Tibial nerve (tissue), 4 donors: ENCODE data around the gene MTHFR. TPM values are rescaled to one million over a fixed set of nuclear protein-coding genes. Genes with fewer than 3 reads are reported as not detected.

Experiments used
- DNase-seq, 2 donors: peaks; one replicate each; pipeline ENCODE4 v3.0.0-alpha.2; 2019; ENCODE audit warnings: low spot score in 2 of 2
- H3K27ac ChIP-seq, 4 donors: fragments of 200-600 bp; sonication (generic) in 3 of 4; one replicate each; pipeline ENCODE4 v1.5.1; 2017 to 2019; ENCODE audit warnings: mild to moderate bottlenecking in 1 of 4
- H3K27me3 ChIP-seq, 2 donors: fragments of 200-600 bp; sonication (generic) in 1 of 2; one replicate each; pipeline versions ENCODE4 v1.5.1 to v1.6.0; 2017 to 2019
- H3K36me3 ChIP-seq, 3 donors: fragments of 200-600 bp; sonication (generic); one replicate each; pipeline ENCODE4 v1.5.1; 2018 to 2019
- H3K4me1 ChIP-seq, 4 donors: fragments of 200-600 bp; sonication (generic) in 3 of 4; one replicate each; pipeline ENCODE4 v1.5.1; 2017 to 2019
- H3K4me3 ChIP-seq, 4 donors: fragments of 200-600 bp; sonication (generic) in 3 of 4; one replicate each; pipeline ENCODE4 v1.5.1; 2017 to 2019; ENCODE audit warnings: mild to moderate bottlenecking in 1 of 4, moderate library complexity in 1 of 4
- H3K9me3 ChIP-seq, 4 donors: fragments of 200-600 bp; sonication (generic) in 3 of 4; one replicate each; pipeline ENCODE4 v1.5.1; 2017 to 2019
- CTCF ChIP-seq, 5 experiments: fragments of 200-600 bp in 3 of 5; fragments of 450-650 bp in 2 of 5; sonication (generic) in 3 of 5; IDR thresholded peaks; one replicate each; pipeline ENCODE4 v1.5.1; 2016 to 2019; ENCODE audit warnings: antibody characterized with exemption in 5 of 5, mild to moderate bottlenecking in 3 of 5, moderate library complexity in 2 of 5
- EP300 ChIP-seq, 2 donors: sonication (generic); formaldehyde crosslinking; IDR thresholded peaks; one replicate each; pipeline ENCODE4 v1.6.1; 2017; ENCODE audit warnings: antibody characterized with exemption in 2 of 2, mild to moderate bottlenecking in 1 of 2
- POLR2A ChIP-seq, 2 donors: fragments of 450-650 bp; IDR thresholded peaks; one replicate each; pipeline ENCODE4 v1.6.1; 2017; ENCODE audit warnings: antibody characterized with exemption in 2 of 2, mild to moderate bottlenecking in 2 of 2, moderate library complexity in 2 of 2
- WGBS, 2 donors: methylation state at CpG; one replicate each; pipeline ENCODE4 v1.1.5; 2018; 5-methylcytosine and 5-hydroxymethylcytosine counted together
- total RNA-seq, 4 donors: library from RNA; depleted of rRNA; stranded (reverse); fragments of >200 nt; gene quantifications; one replicate each; pipeline ENCODE4 v1.1.0, GENCODE V29; 2016

The MTHFR gene
- total RNA-seq, 4 donors from 2014 or later: 61.2 to 93.9 (median 69.9) TPM

GRCh38 chr1:11761285-11761684 is 44.5 kb downstream of the MTHFR start:
- Histone ChIP-seq H3K4me3 (no peak overlapping the region), H3K4me1 (peaks cover 0 to 9% (median 0%) of the 10 kb centered on the region in 4 donors), H3K9me3 (no peaks in the 10 kb centered on the region), H3K27me3 (peaks cover 0 to 39% of the 10 kb centered on the region in 2 donors), H3K27ac (no peak overlapping the region), H3K36me3 (no peaks in the 10 kb centered on the region)
- DNase-seq: no peak
- TF ChIP-seq POLR2A (IDR thresholded peaks at IDR 0.05): no peak
- TF ChIP-seq CTCF (IDR thresholded peaks at IDR 0.05): no peak
- TF ChIP-seq EP300 (IDR thresholded peaks at IDR 0.05): no peak
- 77 to 79% methylated on average over 5 to 6 of the region's 6 CpGs for WGBS, 2 donors

- peaks cover 0 to 30% of the 10 kb centered on the region in 2 donors for H3K27me3 ChIP-seq
- H3K4me3 ChIP-seq: no peak overlapping the region
- 89 to 90% methylated on average over 4 of the region's 4 CpGs for WGBS, 2 donors
- DNase-seq: no peak
- H3K36me3 ChIP-seq: no peaks in the 10 kb centered on the region
- peaks cover 0 to 9% (median 0%) of the 10 kb centered on the region in 4 donors for H3K4me1 ChIP-seq
- TF ChIP-seq EP300 (IDR thresholded peaks at IDR 0.05) (no peak), POLR2A (IDR thresholded peaks at IDR 0.05) (no peak), CTCF (IDR thresholded peaks at IDR 0.05) (no peak)
- no peak overlapping the region for H3K27ac ChIP-seq
- no peaks in the 10 kb centered on the region for H3K9me3 ChIP-seq
These were observed 46.0 kb downstream of the MTHFR start for GRCh38 chr1:11759791-11760190.

- Histone ChIP-seq H3K4me3 (no peak overlapping the region), H3K36me3 (no peaks in the 10 kb centered on the region), H3K27me3 (peaks cover 0 to 9% of the 10 kb centered on the region in 2 donors), H3K27ac (no peak overlapping the region), H3K4me1 (peaks cover 0 to 8% (median 0%) of the 10 kb centered on the region in 4 donors), H3K9me3 (no peaks in the 10 kb centered on the region)
- WGBS, 2 donors: 90 to 93% methylated on average over 1 of the region's 1 CpG
- TF ChIP-seq POLR2A (IDR thresholded peaks at IDR 0.05): no peak
- no peak for TF ChIP-seq EP300 (IDR thresholded peaks at IDR 0.05)
- no peak for TF ChIP-seq CTCF (IDR thresholded peaks at IDR 0.05)
- DNase-seq: no peak
These were observed 48.7 kb downstream of the MTHFR start for GRCh38 chr1:11757047-11757446.

- Histone ChIP-seq H3K9me3 (no peaks in the 10 kb centered on the region), H3K4me1 (peaks cover 0 to 5% (median 0%) of the 10 kb centered on the region in 4 donors), H3K36me3 (peaks cover 0 to 33% (median 3%) of the 10 kb centered on the region in 3 donors), H3K27me3 (no peaks in the 10 kb centered on the region), H3K27ac (no peak overlapping the region), H3K4me3 (no peak overlapping the region)
- no peak for TF ChIP-seq POLR2A (IDR thresholded peaks at IDR 0.05)
- TF ChIP-seq CTCF (IDR thresholded peaks at IDR 0.05): no peak
- TF ChIP-seq EP300 (IDR thresholded peaks at IDR 0.05): no peak
- no peak for DNase-seq
- WGBS, 2 donors: 56 to 66% methylated on average over 7 of the region's 7 CpGs
These were observed 52.1 kb downstream of the MTHFR start for GRCh38 chr1:11753555-11754208.

DNA sequence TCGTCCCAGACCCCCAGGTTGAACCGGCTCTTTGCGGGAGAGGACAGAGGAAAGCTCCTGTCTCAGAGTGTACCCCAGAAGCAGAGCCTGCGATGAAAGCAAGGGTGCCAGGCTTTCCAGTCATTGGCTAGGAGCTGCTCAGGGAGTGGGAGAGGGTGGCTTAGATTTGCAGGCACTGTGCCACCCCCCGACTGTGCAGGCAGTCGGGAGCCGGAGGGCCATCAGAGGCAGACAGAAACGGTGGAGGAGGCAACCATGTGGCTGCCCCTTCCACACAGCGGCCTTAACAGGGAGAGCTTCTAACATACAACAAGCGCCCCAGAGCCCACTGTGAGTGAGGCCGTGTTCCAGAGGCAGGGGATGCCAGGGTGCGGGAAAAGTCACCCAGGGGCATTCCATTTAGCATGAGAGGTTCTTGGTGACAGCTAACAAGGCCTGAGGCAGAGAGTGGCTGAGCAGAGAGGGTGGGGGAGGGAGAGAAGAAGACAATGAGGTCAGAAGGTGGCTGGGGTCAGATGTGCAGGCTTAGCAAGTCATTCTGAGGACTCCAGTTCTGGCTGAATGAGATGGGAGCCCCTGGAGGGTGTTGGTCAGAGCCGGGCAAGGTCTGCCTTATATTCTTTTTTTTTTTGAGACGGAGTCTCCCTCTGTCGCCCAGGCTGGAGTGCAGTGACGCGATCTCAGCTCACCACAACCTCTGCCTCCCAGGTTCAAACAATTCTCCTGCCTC is 53.2 kb downstream of the MTHFR start:
- no peak for DNase-seq
- Histone ChIP-seq H3K4me1 (peaks cover 0 to 5% (median 0%) of the 10 kb centered on the region in 4 donors), H3K36me3 (peaks cover 0 to 45% (median 8%) of the 10 kb centered on the region in 3 donors), H3K27ac (no peak overlapping the region), H3K27me3 (no peaks in the 10 kb centered on the region), H3K9me3 (no peaks in the 10 kb centered on the region), H3K4me3 (no peak overlapping the region)
- 41 to 52% methylated on average over 15 to 17 of the region's 17 CpGs for WGBS, 2 donors
- TF ChIP-seq CTCF (IDR thresholded peaks at IDR 0.05) (no peak), EP300 (IDR thresholded peaks at IDR 0.05) (no peak)
